Adrenal gland (tissue), 12 donors: ENCODE measurements around the gene CFAP97D2. TPM values are rescaled to one million over a fixed set of nuclear protein-coding genes. Genes with fewer than 3 reads are reported as not detected.

Experiments used
- DNase-seq, 7 donors: peaks; one replicate each; pipeline ENCODE4 v3.0.0-alpha.2; 2019 to 2020
- H3K27ac ChIP-seq, 5 donors: fragments of 200-600 bp; sonication (generic) in 4 of 5; 1 replicate in 3 of 5; 2 replicates in 2 of 5; pipeline versions ENCODE4 v1.5.1 to v1.8.0; 2016 to 2020; ENCODE audit warnings: mild to moderate bottlenecking in 1 of 5
- H3K27me3 ChIP-seq: fragments of 200-600 bp; 2 replicates; pipeline ENCODE4 v1.8.0; 2021
- H3K36me3 ChIP-seq, 2 donors: fragments of 200-600 bp; replicated peaks in 1 of 2; 1 replicate in 1 of 2; 2 replicates in 1 of 2; pipeline versions ENCODE4 v1.5.1 to v1.8.0; 2018 to 2022
- H3K4me1 ChIP-seq, 2 donors: fragments of 200-600 bp; replicated peaks in 1 of 2; 1 replicate in 1 of 2; 2 replicates in 1 of 2; pipeline versions ENCODE4 v1.5.1 to v1.8.0; 2018 to 2021
- H3K4me3 ChIP-seq, 4 donors: fragments of 200-600 bp; sonication (generic) in 3 of 4; one replicate each; pipeline ENCODE4 v1.5.1; 2016 to 2018
- H3K9me3 ChIP-seq, 3 donors: fragments of 200-600 bp; sonication (generic) in 1 of 3; replicated peaks in 1 of 3; 1 replicate in 2 of 3; 2 replicates in 1 of 3; pipeline versions ENCODE4 v1.5.1 to v1.8.0; 2016 to 2021
- CTCF ChIP-seq, 6 experiments: fragments of 450-650 bp in 4 of 6; fragments of 200-600 bp in 2 of 6; sonication (generic) in 1 of 6; IDR thresholded peaks; 1 replicate in 5 of 6; 2 replicates in 1 of 6; pipeline versions ENCODE4 v1.5.1 to v1.8.0; 2016 to 2021; ENCODE audit warnings: antibody characterized with exemption in 6 of 6, mild to moderate bottlenecking in 2 of 6, moderate library complexity in 1 of 6
- POLR2A ChIP-seq, 2 donors: fragments of 450-650 bp; IDR thresholded peaks; one replicate each; pipeline ENCODE4 v1.6.1; 2017; ENCODE audit warnings: antibody characterized with exemption in 2 of 2, mild to moderate bottlenecking in 2 of 2, moderate library complexity in 1 of 2
- WGBS, 4 donors: extraction: QIAGEN DNeasy Blood & Tissue Kit in 2 of 4; methylation state at CpG; one replicate each; pipeline versions ENCODE4 v1.1.5 to v1.1.7; 2013 to 2017; 5-methylcytosine and 5-hydroxymethylcytosine counted together
- intact Hi-C, 2 donors: fragments of 100-400 bp; cut with DNase I; formaldehyde crosslinking; loops; one replicate each; pipeline versions ENCODE4 v1.14.1 to v1.15.0; 2022 to 2023
- polyA plus RNA-seq, 3 donors: library from polyadenylated mRNA; stranded (reverse); fragments of 200-250 nt in 2 of 3; fragments of 350-450 nt in 1 of 3; fragmentation: Illumina TruSeq in 1 of 3; extraction: RNeasy Lipid Tissue Mini Kit (QIAGEN cat#74804) in 1 of 3; gene quantifications; one replicate each; pipeline ENCODE4 v1.2.3, GENCODE V29; 2013 to 2014
- total RNA-seq, 9 donors: library from RNA; depleted of rRNA in 4 of 9; stranded (reverse); fragments of >200 nt in 4 of 9; fragments of 120-200 nt in 1 of 9; fragmentation: NEBNext Ultra II Directional in 1 of 9; extraction: Animal tissue kit (Norgen Biotek cat#: 25700) in 1 of 9; gene quantifications; one replicate each; pipeline versions ENCODE4 v1.1.0 to v1.2.4, GENCODE V29; 2013 to 2023
- donor health status: healthy with polysubstance abuse.
- donor health status: Bipolar disorder and iron deficiency.
- donor health status: DM: yes; HTN: yes; CAD: no.
- donor health status: DM: no; HTN: no; CAD: no.
- donor health status: DM: no; HTN: no; CAD: no.
- donor health status: DM: yes; HTN: yes; CAD: no.

Gene CFAP97D2
- total and polyA plus RNA-seq, 12 donors = not detected

- Histone ChIP-seq H3K9me3 (no peaks in the 10 kb centered on the region), H3K4me1 (no peaks in the 10 kb centered on the region), H3K27ac (no peak overlapping the region), H3K27me3 (peaks cover 20% of the 10 kb centered on the region), H3K4me3 (no peak overlapping the region), H3K36me3 (no peaks in the 10 kb centered on the region)
- intact Hi-C loops = loop anchor here (2.0 to 5.0 kb wide), 3 partner anchors 276 to 411 kb away; no protein-coding TSS in a partner anchor
- DNase-seq = no peak
- WGBS, 4 donors = 49 to 65% (median 57%) methylated on average over 9 of the region's 9 CpGs
- TF ChIP-seq CTCF (IDR thresholded peaks at IDR 0.05) (no peak), POLR2A (IDR thresholded peaks at IDR 0.05) (no peak)
These were observed 49.1 kb downstream of the CFAP97D2 start for GRCh38 chr13:114228176-114228575.

GRCh38 chr13:114229506-114229905 lies 50.4 kb downstream of the CFAP97D2 start:
- peaks cover 20% of the 10 kb centered on the region for H3K27me3 ChIP-seq
- no peaks in the 10 kb centered on the region for H3K36me3 ChIP-seq
- H3K27ac ChIP-seq = no peak overlapping the region
- no peak overlapping the region for H3K4me3 ChIP-seq
- 37 to 46% (median 39%) methylated on average over 4 of the region's 4 CpGs for WGBS, 4 donors
- H3K4me1 ChIP-seq = peaks cover 0 to 3% of the 10 kb centered on the region in 2 donors
- intact Hi-C loops = loop anchor here (2.0 to 5.0 kb wide), 3 partner anchors 277 to 412 kb away; no protein-coding TSS in a partner anchor
- DNase-seq = no peak
- no peaks in the 10 kb centered on the region for H3K9me3 ChIP-seq
- TF ChIP-seq POLR2A (IDR thresholded peaks at IDR 0.05) (no peak), CTCF (IDR thresholded peaks at IDR 0.05) (no peak)

GRCh38 chr13:114230117-114230516 lies 51.1 kb downstream of the CFAP97D2 start:
- H3K9me3 ChIP-seq = no peaks in the 10 kb centered on the region
- no peaks in the 10 kb centered on the region for H3K36me3 ChIP-seq
- DNase-seq = no peak
- no peak overlapping the region for H3K4me3 ChIP-seq
- peaks cover 0 to 3% of the 10 kb centered on the region in 2 donors for H3K4me1 ChIP-seq
- peaks cover 20% of the 10 kb centered on the region for H3K27me3 ChIP-seq
- TF ChIP-seq POLR2A (IDR thresholded peaks at IDR 0.05) (no peak), CTCF (IDR thresholded peaks at IDR 0.05) (no peak)
- intact Hi-C loops = no loop called here
- 25 to 29% (median 28%) methylated on average over 7 of the region's 7 CpGs for WGBS, 4 donors
- H3K27ac ChIP-seq = no peak overlapping the region

GRCh38 chr13:114230575-114230974 lies 51.5 kb downstream of the CFAP97D2 start:
- 19 to 32% (median 24%) methylated on average over 3 of the region's 3 CpGs for WGBS, 4 donors
- TF ChIP-seq POLR2A (IDR thresholded peaks at IDR 0.05) (no peak), CTCF (IDR thresholded peaks at IDR 0.05) (no peak)
- Histone ChIP-seq H3K4me1 (peaks cover under 1 to 6% of the 10 kb centered on the region in 2 donors), H3K36me3 (no peaks in the 10 kb centered on the region), H3K27ac (no peak overlapping the region), H3K9me3 (no peaks in the 10 kb centered on the region), H3K27me3 (peaks cover 20% of the 10 kb centered on the region), H3K4me3 (no peak overlapping the region)
- intact Hi-C loops = no loop called here
- no peak for DNase-seq
